HG03520 (cell line): ENCODE data around the gene IVL.

Source experiments
- ATAC-seq: cut with Tn5 transposase; IDR thresholded peaks from one replicate; pipeline ENCODE4 v1.9.1; 2021; ENCODE audit warnings: mild to moderate bottlenecking, moderate library complexity; ENCODE audit not compliant: unreplicated experiment

Gene IVL

GRCh38 chr1:152886758-152887409 is 21.5 kb upstream of the IVL start:
- ATAC-seq, result no peak

- ATAC-seq, result no peak
Observed at GRCh38 chr1:152888126-152888525, 20.2 kb upstream of the IVL start.

- ATAC-seq, result no peak
Observed at GRCh38 chr1:152899027-152899426, 9.3 kb upstream of the IVL start.

- ATAC-seq, result no peak
Observed at GRCh38 chr1:152899883-152900282, 8.5 kb upstream of the IVL start.

- ATAC-seq, result no peak
Observed at GRCh38 chr1:152901631-152902030, 6.7 kb upstream of the IVL start.

GRCh38 chr1:152902636-152903035 is 5.7 kb upstream of the IVL start:
- no peak for ATAC-seq

GRCh38 chr1:152904688-152905440 is 3.5 kb upstream of the IVL start:
- no peak for ATAC-seq

GRCh38 chr1:152906023-152906565 is 2.3 kb upstream of the IVL start:
- ATAC-seq, result no peak

- no peak for ATAC-seq
Observed at GRCh38 chr1:152909206-152909605, 860 bp downstream of the IVL start.

- ATAC-seq, result no peak
Observed at GRCh38 chr1:152912471-152912870, 4.1 kb downstream of the IVL start.

- ATAC-seq, result no peak
Observed at GRCh38 chr1:152912900-152913299, 4.6 kb downstream of the IVL start.

GRCh38 chr1:152917794-152918193 is 9.4 kb downstream of the IVL start:
- ATAC-seq, result no peak

GRCh38 chr1:152919071-152919470 is 10.7 kb downstream of the IVL start:
- no peak for ATAC-seq

- ATAC-seq, result no peak
Observed at GRCh38 chr1:152924191-152924590, 15.8 kb downstream of the IVL start.

GRCh38 chr1:152926091-152926490 is 17.7 kb downstream of the IVL start:
- ATAC-seq, result no peak

- no peak for ATAC-seq
Observed at GRCh38 chr1:152928671-152929070, 20.3 kb downstream of the IVL start.

- no peak for ATAC-seq
Observed at GRCh38 chr1:152932170-152932811, 23.9 kb downstream of the IVL start.

GRCh38 chr1:152933196-152933595 is 24.9 kb downstream of the IVL start:
- no peak for ATAC-seq

GRCh38 chr1:152940614-152941013 is 32.3 kb downstream of the IVL start:
- ATAC-seq, result no peak

- no peak for ATAC-seq
Observed at GRCh38 chr1:152941037-152941711, 32.8 kb downstream of the IVL start.

- ATAC-seq, result no peak
Observed at GRCh38 chr1:152942161-152942560, 33.8 kb downstream of the IVL start.
